Fibroblast of peridontal ligament (primary cell): Measurements from ENCODE around the gene PARG.
"Not testable (repeated sequence)": the region's sequence is repeated elsewhere in the genome, so short reads cannot be mapped to it uniquely, and the experiment has no call there.

Source experiments
- DNase-seq: peaks from one replicate; pipeline ENCODE4 v3.0.0-alpha.2; 2010; ENCODE audit errors: extremely low read depth

PARG gene

GRCh38 chr10:49830016-49830415, 111.8 kb downstream of the PARG start:
- no peak for DNase-seq

GRCh38 chr10:49827297-49827696, 114.5 kb downstream of the PARG start:
- no peak for DNase-seq

- DNase-seq, result no peak
Measured at GRCh38 chr10:49819234-49819958, 122.4 kb downstream of the PARG start.

GRCh38 chr10:49817845-49818244, 124.0 kb downstream of the PARG start:
- no peak for DNase-seq

GRCh38 chr10:49803988-49804387, 137.8 kb downstream of the PARG start:
- no peak for DNase-seq

- no peak for DNase-seq
Measured at GRCh38 chr10:49798275-49798674, 143.6 kb downstream of the PARG start.

- DNase-seq, result no peak
Measured at GRCh38 chr10:49791100-49791499, 150.7 kb downstream of the PARG start.

GRCh38 chr10:49784681-49785080, 157.1 kb downstream of the PARG start:
- DNase-seq, result no peak

- DNase-seq, result no peak
Measured at GRCh38 chr10:49783645-49784044, 158.2 kb downstream of the PARG start.

- DNase-seq, result peak; percentile 6
Measured at GRCh38 chr10:49781247-49781646, 160.6 kb downstream of the PARG start.

GRCh38 chr10:49778197-49778596, 163.6 kb downstream of the PARG start:
- DNase-seq, result no peak

- no peak for DNase-seq
Measured at GRCh38 chr10:49776851-49777250, 165.0 kb downstream of the PARG start.

- DNase-seq, result no peak
Measured at GRCh38 chr10:49775014-49775413, 166.8 kb downstream of the PARG start.

- DNase-seq, result not testable (repeated sequence)
Measured at GRCh38 chr10:49772944-49773343, 168.9 kb downstream of the PARG start.

- DNase-seq, result not testable (repeated sequence)
Measured at GRCh38 chr10:49771046-49771445, 170.8 kb downstream of the PARG start.

- DNase-seq, result no peak
Measured at GRCh38 chr10:49769692-49770091, 172.1 kb downstream of the PARG start.

- no peak for DNase-seq
Measured at GRCh38 chr10:49768731-49769130, 173.1 kb downstream of the PARG start.

GRCh38 chr10:49768329-49768728, 173.5 kb downstream of the PARG start:
- DNase-seq, result no peak
